ENCODE measurements around the gene SPDL1. TPM values are rescaled to one million over a fixed set of nuclear protein-coding genes. Genes with fewer than 3 reads are reported as not detected.

The SPDL1 gene
- total RNA-seq, 1 experiment from 2014 or later = 72.6 TPM

DNA sequence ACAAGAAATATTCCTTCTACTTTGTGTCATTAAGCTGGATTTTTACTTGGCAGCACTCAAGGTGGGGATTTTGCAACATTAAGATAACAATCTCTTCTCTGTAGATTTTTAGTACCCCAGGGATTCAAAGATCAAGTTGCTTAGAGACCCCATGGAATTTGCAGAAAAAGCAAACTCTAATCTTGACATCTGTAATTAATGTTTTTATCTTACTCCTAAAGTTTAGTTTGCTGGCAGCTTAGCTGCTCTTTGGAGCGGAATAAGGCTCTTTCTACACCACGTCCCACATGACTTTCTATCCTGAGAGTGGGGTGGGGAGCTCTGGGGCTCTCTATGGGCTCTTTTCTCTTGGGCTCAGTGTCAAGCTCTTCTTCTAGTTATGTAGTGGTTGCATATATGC is 21.7 kb upstream of the SPDL1 start:
- DNase-seq (ENCODE audit: low read depth, low spot score) (no peak), ATAC-seq (no peak)
- no peaks in the 10 kb centered on the region for H3K36me3 ChIP-seq (ENCODE audit: control insufficient read depth, insufficient read depth, low read length)
- no peaks in the 10 kb centered on the region for H3K27me3 ChIP-seq (ENCODE audit: control insufficient read depth, insufficient read depth, low read length)
- TF ChIP-seq SIN3A (IDR thresholded peaks at IDR 0.05; ENCODE audit: borderline replicate concordance, insufficient read depth, low read depth, low read length) = no peak
- no peak for TF ChIP-seq CTCF (IDR thresholded peaks at IDR 0.05)
- TF ChIP-seq, protein P1, sequence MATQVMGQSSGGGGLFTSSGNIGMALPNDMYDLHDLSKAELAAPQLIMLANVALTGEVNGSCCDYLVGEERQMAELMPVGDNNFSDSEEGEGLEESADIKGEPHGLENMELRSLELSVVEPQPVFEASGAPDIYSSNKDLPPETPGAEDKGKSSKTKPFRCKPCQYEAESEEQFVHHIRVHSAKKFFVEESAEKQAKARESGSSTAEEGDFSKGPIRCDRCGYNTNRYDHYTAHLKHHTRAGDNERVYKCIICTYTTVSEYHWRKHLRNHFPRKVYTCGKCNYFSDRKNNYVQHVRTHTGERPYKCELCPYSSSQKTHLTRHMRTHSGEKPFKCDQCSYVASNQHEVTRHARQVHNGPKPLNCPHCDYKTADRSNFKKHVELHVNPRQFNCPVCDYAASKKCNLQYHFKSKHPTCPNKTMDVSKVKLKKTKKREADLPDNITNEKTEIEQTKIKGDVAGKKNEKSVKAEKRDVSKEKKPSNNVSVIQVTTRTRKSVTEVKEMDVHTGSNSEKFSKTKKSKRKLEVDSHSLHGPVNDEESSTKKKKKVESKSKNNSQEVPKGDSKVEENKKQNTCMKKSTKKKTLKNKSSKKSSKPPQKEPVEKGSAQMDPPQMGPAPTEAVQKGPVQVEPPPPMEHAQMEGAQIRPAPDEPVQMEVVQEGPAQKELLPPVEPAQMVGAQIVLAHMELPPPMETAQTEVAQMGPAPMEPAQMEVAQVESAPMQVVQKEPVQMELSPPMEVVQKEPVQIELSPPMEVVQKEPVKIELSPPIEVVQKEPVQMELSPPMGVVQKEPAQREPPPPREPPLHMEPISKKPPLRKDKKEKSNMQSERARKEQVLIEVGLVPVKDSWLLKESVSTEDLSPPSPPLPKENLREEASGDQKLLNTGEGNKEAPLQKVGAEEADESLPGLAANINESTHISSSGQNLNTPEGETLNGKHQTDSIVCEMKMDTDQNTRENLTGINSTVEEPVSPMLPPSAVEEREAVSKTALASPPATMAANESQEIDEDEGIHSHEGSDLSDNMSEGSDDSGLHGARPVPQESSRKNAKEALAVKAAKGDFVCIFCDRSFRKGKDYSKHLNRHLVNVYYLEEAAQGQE (IDR thresholded peaks at IDR 0.05; ENCODE audit: insufficient read depth in 1 of 2, low read depth in 2 of 2, low read length in 1 of 2) = no peak
- no peak for TF ChIP-seq POLR2AphosphoS5 (IDR thresholded peaks at IDR 0.05; ENCODE audit: low read depth, low read length)
- TF ChIP-seq TCF7L2 (IDR thresholded peaks at IDR 0.05; ENCODE audit: low read depth, low read length) = no peak
- no peak overlapping the region for H3K4me3 ChIP-seq (ENCODE audit: low read depth in 2 of 2, low read length in 2 of 2)
- intact Hi-C loops (cut with micrococcal nuclease; ENCODE audit: unreplicated experiment) = no loop called here
- BruUV-seq (replicated peaks) = no TSS peak
- no peak overlapping the region for H3K27ac ChIP-seq (ENCODE audit: low read length)
- ChIA-PET POLR2A (interaction anchor here (0.5 kb wide), 2 partner anchors 56 to 163 kb away, joined by 3 read pairs; no protein-coding TSS in a partner anchor), CTCF (no interaction called here)
- H3K9me3 ChIP-seq (ENCODE audit: control insufficient read depth, insufficient read depth, low read depth, low read length) = peaks cover 16% of the 10 kb centered on the region; the same call in 1 of the 2 replicates
- no peaks in the 10 kb centered on the region for H3K4me1 ChIP-seq (ENCODE audit: control insufficient read depth, insufficient read depth, low read length)
- in situ Hi-C loops (cut with HindIII; ENCODE audit: low pct_unique_long_range_greater_than_20kb, low sequenced_read_pairs) = no loop called here

DNA sequence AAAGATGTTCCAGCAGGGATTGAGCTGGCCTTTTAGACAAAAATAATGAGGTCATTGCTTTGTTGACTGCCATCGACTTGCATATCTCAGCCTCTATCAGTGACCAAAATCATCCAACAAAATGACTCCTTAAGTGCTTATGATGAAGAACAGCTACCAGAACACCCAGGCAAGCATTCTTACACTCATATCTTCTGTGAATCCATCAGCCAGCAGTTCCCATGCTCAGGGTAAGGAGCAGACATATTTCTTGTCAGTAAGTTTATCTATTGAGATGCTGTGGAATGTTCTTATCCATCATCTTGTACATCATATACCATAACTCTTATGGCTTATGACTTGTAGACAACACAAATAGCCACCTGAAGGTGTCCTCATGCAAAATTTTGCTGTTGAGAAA is 20.2 kb upstream of the SPDL1 start:
- intact Hi-C loops (cut with micrococcal nuclease; ENCODE audit: unreplicated experiment) = no loop called here

More for the DNA sequence above, 20.2 kb upstream of the SPDL1 start:
- TF ChIP-seq TCF7L2 (IDR thresholded peaks at IDR 0.05; ENCODE audit: low read depth, low read length) (no peak), SIN3A (IDR thresholded peaks at IDR 0.05; ENCODE audit: borderline replicate concordance, insufficient read depth, low read depth, low read length) (no peak), POLR2AphosphoS5 (IDR thresholded peaks at IDR 0.05; ENCODE audit: low read depth, low read length) (no peak), CTCF (IDR thresholded peaks at IDR 0.05) (no peak)
- TF ChIP-seq, protein P1 (IDR thresholded peaks at IDR 0.05; ENCODE audit: insufficient read depth in 1 of 2, low read depth in 2 of 2, low read length in 1 of 2) = no peak
- H3K27ac ChIP-seq (ENCODE audit: low read length) = no peak overlapping the region
- in situ Hi-C loops (cut with HindIII; ENCODE audit: low pct_unique_long_range_greater_than_20kb, low sequenced_read_pairs) = no loop called here
- H3K9me3 ChIP-seq (ENCODE audit: control insufficient read depth, insufficient read depth, low read depth, low read length) = peaks cover 6% of the 10 kb centered on the region; the same call in 1 of the 2 replicates
- H3K4me3 ChIP-seq (ENCODE audit: low read depth in 2 of 2, low read length in 2 of 2) = no peak overlapping the region
- no TSS peak for BruUV-seq (replicated peaks)
- H3K36me3 ChIP-seq (ENCODE audit: control insufficient read depth, insufficient read depth, low read length) = no peaks in the 10 kb centered on the region
- H3K27me3 ChIP-seq (ENCODE audit: control insufficient read depth, insufficient read depth, low read length) = no peaks in the 10 kb centered on the region
- POLR2A ChIA-PET = no interaction called here
- DNase-seq (ENCODE audit: low read depth, low spot score) = no peak
- H3K4me1 ChIP-seq (ENCODE audit: control insufficient read depth, insufficient read depth, low read length) = no peaks in the 10 kb centered on the region
- ATAC-seq = no peak
- CTCF ChIA-PET = no interaction called here

All from Panc1 (cell line).